Effector memory CD4-positive, alpha-beta T cell (primary cell): ENCODE measurements around the gene ZNF740.
"Not testable (repeated sequence)": the region's sequence is repeated elsewhere in the genome, so short reads cannot be mapped to it uniquely, and the experiment has no call there.

ENCODE experiments used
- DNase-seq, 3 donors: peaks; one replicate each; pipeline ENCODE4 v3.0.0-alpha.2; 2020
- H3K27ac ChIP-seq: 2 replicates; pipeline ENCODE4 v1.7.0; 2013; ENCODE audit warnings: mild to moderate bottlenecking, low read length, moderate library complexity; ENCODE audit not compliant: insufficient read depth, poor library complexity, severe bottlenecking
- H3K27me3 ChIP-seq: replicated peaks from 2 replicates; pipeline ENCODE4 v1.7.0; 2013; ENCODE audit warnings: mild to moderate bottlenecking, low read length; ENCODE audit not compliant: insufficient read depth, control insufficient read depth, poor library complexity, severe bottlenecking
- H3K36me3 ChIP-seq: 2 replicates; pipeline ENCODE4 v1.7.0; 2013; ENCODE audit warnings: mild to moderate bottlenecking, low read length, moderate library complexity; ENCODE audit not compliant: control insufficient read depth, insufficient read depth
- H3K4me1 ChIP-seq: 2 replicates; pipeline ENCODE4 v1.7.0; 2013; ENCODE audit warnings: low read length, mild to moderate bottlenecking; ENCODE audit not compliant: control insufficient read depth, insufficient read depth, poor library complexity, severe bottlenecking
- H3K4me3 ChIP-seq: 2 replicates; pipeline ENCODE4 v1.7.0; 2013; ENCODE audit warnings: low read length, low read depth, mild to moderate bottlenecking; ENCODE audit not compliant: insufficient read depth, poor library complexity, severe bottlenecking
- H3K9me3 ChIP-seq: 2 replicates; pipeline ENCODE4 v1.7.0; 2013; ENCODE audit warnings: mild to moderate bottlenecking, low read length, moderate library complexity; ENCODE audit not compliant: control insufficient read depth

Gene ZNF740

DNA sequence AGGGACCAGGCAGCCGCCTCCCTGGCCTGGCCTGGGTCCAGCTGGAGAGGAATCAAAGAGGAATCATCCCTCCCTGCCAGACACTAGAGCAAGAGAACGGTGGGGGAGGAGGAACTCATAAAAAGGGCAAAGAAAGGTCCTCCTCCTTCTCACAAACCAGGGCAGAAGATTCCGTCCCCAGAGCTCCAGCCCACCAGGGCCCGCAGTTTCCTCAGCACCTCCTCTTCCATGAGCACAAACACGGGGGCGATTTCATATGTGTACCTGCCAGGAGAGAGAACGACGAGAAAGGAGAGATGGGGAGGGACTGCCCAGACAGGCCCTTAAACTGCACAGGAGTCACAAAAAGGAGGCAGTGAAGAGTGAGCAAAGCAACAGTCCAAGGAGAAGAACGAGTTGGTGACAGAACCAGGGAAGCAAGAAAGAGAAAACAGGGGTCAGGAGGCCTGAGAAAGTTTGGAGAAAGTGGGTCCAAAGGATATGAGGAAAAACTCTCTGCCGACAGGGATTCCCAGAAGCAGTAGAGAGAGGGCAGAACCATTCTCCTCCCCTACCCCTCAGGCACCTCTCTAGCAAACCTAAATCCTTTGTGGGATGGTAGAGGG, 8.7 kb upstream of the ZNF740 start:
- Histone ChIP-seq H3K36me3 (no peaks in the 10 kb centered on the region), H3K4me1 (no peaks in the 10 kb centered on the region), H3K4me3 (no peak overlapping the region), H3K27ac (no peak overlapping the region), H3K27me3 (no peaks in the 10 kb centered on the region), H3K9me3 (no peaks in the 10 kb centered on the region)
- no peak for DNase-seq

DNA sequence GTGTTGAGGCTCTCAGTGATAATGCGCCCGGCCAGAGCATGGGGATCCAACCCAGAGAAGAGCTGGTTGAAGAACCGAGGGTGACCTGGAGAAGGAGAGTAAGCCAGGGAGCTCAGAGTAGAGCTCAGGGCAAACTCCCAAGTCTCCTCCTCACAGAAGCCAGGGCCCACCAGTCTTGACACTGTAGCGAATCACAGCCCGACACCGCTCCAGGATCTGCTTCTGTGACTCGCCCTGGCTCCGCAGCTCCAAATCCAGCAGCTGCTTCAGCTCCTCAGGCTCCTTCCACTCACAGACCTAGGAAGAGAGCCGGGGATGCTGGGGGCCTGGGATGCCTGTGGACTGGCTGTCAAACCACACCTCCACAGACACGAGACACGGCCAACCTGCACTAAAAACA, 8.2 kb upstream of the ZNF740 start:
- Histone ChIP-seq H3K27ac (no peak overlapping the region), H3K9me3 (no peaks in the 10 kb centered on the region), H3K36me3 (no peaks in the 10 kb centered on the region), H3K27me3 (no peaks in the 10 kb centered on the region), H3K4me3 (no peak overlapping the region), H3K4me1 (no peaks in the 10 kb centered on the region)
- no peak for DNase-seq

DNA sequence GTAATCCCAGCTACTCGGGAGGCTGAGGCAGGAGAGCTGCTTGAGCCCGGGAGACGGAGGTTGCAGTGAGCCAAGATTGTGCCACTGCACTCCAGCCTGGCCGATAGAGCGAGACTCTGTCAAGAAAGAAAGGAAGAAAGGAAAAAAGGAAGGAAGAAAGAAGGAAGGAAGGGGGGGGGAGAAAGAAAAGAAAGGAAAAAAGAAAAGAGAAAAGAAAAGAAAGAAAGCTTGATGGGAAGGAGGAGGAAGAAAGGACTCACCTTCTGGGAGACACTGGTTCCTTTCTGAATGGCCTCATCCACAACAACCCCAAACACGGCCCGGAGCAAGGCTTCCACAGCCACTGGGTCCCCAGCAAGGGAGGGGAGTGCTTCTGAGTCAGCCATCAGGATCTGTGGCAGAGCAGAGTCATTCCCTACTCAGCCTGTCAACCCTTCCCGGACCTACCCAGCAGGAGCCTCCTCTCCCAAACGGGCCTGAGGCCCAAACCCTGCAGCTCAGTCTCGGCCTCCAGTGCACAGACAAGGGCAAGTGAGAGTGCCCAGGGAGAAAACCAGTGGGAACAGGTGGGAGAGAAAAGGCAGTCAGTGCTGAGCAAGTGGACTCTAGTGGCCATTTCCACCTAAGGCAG, 7.3 kb upstream of the ZNF740 start:
- no peaks in the 10 kb centered on the region for H3K4me1 ChIP-seq
- DNase-seq = no peak
- no peaks in the 10 kb centered on the region for H3K36me3 ChIP-seq
- no peak overlapping the region for H3K4me3 ChIP-seq
- H3K27me3 ChIP-seq = no peaks in the 10 kb centered on the region
- H3K9me3 ChIP-seq = no peaks in the 10 kb centered on the region
- H3K27ac ChIP-seq = no peak overlapping the region

DNA sequence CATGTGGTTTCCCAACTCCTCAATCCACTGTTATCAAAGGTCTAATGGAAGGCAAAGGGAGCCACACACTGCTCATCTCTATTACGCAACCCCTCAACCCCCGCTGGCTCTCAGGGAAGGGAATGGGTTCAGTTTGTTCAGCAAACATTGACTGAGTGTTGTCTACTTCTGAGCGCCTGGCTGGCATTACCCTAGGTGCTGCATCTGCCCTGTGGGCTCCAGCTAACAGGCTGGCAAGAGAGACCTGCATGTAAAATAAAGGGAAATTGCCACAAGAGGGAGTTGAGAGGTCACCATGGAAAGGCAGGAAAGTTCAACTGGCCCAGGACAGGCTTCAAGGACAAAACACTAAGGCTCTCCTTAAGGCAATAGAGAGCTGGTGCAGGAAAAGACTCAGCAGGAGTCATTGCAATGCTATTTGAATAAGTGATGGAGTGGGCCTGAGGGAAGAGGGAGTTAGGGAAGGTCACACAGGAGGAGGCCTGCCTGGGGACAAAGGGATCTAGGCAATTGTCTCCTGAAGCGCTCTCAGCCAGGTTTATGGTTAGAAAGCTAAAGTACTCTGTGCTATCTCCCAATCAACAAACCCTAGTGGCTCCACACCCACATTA, 5.5 kb upstream of the ZNF740 start:
- no peak for DNase-seq
- peaks cover 9% of the 10 kb centered on the region for H3K4me1 ChIP-seq
- no peaks in the 10 kb centered on the region for H3K9me3 ChIP-seq
- no peaks in the 10 kb centered on the region for H3K27me3 ChIP-seq
- H3K4me3 ChIP-seq = no peak overlapping the region
- H3K36me3 ChIP-seq = no peaks in the 10 kb centered on the region
- no peak overlapping the region for H3K27ac ChIP-seq

- no peak overlapping the region for H3K27ac ChIP-seq
- H3K4me1 ChIP-seq = peaks cover 17% of the 10 kb centered on the region
- H3K9me3 ChIP-seq = no peaks in the 10 kb centered on the region
- no peaks in the 10 kb centered on the region for H3K27me3 ChIP-seq
- DNase-seq = no peak
- H3K4me3 ChIP-seq = no peak overlapping the region
- H3K36me3 ChIP-seq = peaks cover under 1% of the 10 kb centered on the region
Observed at GRCh38 chr12:53176750-53177149, 3.8 kb upstream of the ZNF740 start.

DNA sequence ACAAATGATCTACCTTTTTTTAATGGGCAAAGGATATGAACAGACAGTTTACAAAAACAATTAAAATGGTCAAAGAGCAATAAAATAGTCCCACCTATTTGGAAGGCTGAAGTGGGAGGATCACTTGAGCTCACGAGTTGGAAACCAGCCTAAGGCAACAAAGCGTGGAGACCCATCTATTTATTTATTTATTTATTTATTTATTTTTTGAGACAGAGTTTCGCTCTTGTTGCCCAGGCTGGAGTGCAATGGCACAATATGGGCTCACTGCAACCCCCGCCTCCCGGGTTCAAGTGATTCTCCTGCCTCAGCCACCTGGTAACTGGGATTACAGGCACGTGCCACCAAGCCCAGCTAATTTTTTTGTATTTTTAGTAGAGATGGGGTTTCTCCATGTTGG, 3.1 kb upstream of the ZNF740 start:
- H3K36me3 ChIP-seq, H3K9me3 ChIP-seq, DNase-seq, H3K27ac ChIP-seq, H3K27me3 ChIP-seq, H3K4me3 ChIP-seq: not testable (repeated sequence)
- peaks cover 23% of the 10 kb centered on the region for H3K4me1 ChIP-seq

DNA sequence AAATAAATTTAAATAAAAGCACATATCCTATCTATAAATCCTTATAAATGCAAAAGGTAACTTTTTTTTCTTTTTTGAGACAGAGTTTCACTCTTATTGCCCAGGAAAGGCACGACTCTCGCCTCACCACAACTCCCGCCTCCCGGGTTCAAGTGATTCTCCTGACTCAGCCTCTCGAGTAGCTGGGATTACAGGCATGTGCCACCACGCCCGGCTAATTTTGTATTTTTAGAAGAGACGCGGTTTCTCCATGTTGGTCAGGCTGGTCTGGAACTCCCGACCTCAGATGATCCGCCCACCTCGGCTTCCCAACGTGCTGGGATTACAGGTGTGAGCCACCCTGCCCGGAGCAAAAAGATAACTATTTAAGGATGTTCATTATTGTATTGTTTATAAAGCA, 1.7 kb upstream of the ZNF740 start:
- H3K9me3 ChIP-seq, H3K4me3 ChIP-seq, H3K27me3 ChIP-seq, DNase-seq: not testable (repeated sequence)
- Histone ChIP-seq H3K27ac (peak overlapping the region; percentile 91), H3K36me3 (peaks cover 20% of the 10 kb centered on the region), H3K4me1 (peaks cover 28% of the 10 kb centered on the region)

GRCh38 chr12:53179687-53180219, 769 bp upstream of the ZNF740 start:
- Histone ChIP-seq H3K27ac (peak overlapping the region; percentile 91), H3K4me3 (peak overlapping the region; percentile 78), H3K27me3 (no peaks in the 10 kb centered on the region), H3K36me3 (peaks cover 26% of the 10 kb centered on the region), H3K9me3 (no peaks in the 10 kb centered on the region), H3K4me1 (peaks cover 28% of the 10 kb centered on the region)
- DNase-seq = no peak

DNA sequence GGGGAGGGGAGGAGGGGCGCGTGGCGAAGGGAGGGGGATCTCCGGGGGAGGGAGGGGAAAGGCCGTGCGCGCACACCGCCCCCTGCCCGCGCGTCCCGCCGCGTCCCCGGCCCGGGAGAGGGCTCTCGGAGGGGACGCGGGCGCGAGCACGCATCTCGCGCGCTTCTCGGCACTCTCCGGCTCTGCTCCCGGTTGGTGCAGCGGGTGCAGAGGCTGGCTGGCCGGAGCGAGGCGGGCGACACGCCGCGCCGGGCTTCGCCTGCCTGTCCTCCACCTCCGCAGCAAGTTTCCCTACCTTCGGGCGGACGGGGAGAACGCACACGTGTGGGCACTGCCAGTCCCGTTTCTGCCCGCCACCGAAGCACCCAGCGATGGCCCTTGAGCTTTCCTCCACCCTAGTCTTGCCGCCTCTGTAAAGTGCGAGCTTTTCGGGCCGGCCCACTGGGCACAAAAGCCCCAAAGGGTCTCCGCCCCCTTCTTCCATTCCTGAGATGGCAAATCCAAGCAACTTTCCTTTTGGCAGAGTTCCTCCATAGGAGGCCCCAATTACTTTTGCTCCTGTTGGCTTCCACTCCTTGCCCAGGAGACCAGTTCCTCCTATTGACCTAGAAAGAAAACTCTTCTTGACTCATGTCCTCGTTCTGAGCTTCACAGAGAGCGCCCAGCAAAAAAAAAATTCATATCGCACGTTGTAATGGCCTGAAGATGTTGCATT, 566 bp downstream of the ZNF740 start:
- H3K27me3 ChIP-seq = no peaks in the 10 kb centered on the region
- peak overlapping the region; percentile 78 for H3K4me3 ChIP-seq
- H3K9me3 ChIP-seq = no peaks in the 10 kb centered on the region
- peaks cover 40% of the 10 kb centered on the region for H3K36me3 ChIP-seq
- no peak for DNase-seq
- H3K27ac ChIP-seq = peak overlapping the region; percentile 91
- peaks cover 28% of the 10 kb centered on the region for H3K4me1 ChIP-seq

DNA sequence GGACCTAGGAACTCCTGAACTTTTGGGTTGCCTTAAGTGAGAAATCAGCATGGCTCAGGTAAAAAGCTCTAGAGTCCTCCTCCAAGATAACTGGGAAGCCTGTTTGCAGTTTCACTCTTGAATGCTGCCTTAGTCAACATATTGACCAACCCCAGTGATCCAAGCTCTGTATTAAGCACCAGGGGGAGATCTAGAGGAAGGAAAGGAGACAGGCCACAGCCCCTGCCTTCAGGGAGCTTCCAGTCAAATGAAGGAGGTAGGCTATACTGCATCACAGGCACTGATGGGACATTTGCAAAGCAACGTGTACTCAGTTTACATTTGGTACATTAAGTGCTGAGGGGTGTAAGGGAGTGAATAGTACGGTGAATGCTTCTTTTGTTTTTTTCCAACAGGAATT, 1.4 kb downstream of the ZNF740 start:
- Histone ChIP-seq H3K36me3 (peaks cover 48% of the 10 kb centered on the region), H3K27ac (peak overlapping the region; percentile 91), H3K4me1 (peaks cover 28% of the 10 kb centered on the region), H3K27me3 (no peaks in the 10 kb centered on the region), H3K4me3 (peak overlapping the region; percentile 78), H3K9me3 (no peaks in the 10 kb centered on the region)
- no peak for DNase-seq
